HG02970 (cell line): ENCODE results near the gene DTX3L.
"Not testable (repeated sequence)": the region's sequence is repeated elsewhere in the genome, so short reads cannot be mapped to it uniquely, and the experiment has no call there.

Experiments
- ATAC-seq: cut with Tn5 transposase; IDR thresholded peaks from one replicate; pipeline ENCODE4 v1.9.1; 2021; ENCODE audit warnings: mild to moderate bottlenecking, moderate library complexity, moderate number of reproducible peaks; ENCODE audit not compliant: unreplicated experiment, low FRiP score

DTX3L gene

GRCh38 chr3:122560680-122561079, 3.5 kb upstream of the DTX3L start:
- ATAC-seq: no peak

DNA sequence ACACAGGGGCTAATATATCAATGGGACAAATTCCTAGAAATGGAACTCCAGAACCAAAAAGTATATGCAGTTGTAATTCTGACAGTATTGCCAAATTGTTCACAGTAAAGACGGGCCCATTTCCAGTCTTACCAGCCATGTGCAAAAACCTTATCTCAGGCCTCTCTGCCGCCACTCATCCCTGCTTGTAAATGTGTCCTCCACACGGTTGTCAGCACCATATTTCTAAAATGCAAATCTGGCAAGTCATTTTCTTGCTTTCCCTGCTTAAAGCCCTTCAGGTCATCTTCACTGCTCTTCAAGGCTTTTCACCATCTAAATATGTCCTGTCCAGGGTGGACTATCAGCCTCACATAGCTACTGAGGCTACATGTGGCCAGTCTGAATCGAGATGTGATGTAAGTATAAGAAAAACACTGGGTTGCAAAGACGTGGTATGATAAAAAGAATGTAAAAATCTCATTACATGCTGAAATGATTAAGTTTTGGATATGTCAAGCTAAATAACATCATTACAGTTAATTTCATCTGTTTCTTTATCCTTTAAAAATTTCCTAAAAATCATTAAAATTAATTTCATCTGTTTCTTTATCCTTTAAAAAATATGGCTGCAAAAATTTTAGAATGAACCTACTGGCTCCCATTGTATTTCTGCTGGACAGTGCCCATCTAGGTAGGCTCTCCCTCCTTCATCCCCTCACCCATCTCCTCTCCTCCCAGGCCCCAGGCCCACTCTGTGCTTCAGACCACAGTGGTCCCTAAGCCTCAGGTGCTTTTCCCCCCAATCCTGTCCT, 1.0 kb upstream of the DTX3L start:
- no peak for ATAC-seq

DNA sequence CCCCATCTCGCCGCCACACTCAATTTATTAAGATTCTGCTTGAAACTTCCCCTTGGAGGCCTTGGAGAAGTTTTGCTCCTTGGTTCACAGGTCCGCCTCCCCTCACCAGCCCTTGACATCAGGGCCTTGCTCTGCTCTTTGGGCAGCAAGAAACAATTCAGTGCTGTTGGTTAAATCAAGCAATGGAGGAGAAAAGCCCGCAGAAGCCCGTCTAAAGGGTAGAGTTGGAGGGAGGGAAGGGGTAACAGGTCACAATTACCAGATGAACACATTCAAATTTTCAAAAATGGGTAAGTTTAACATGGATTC, 467 bp upstream of the DTX3L start:
- ATAC-seq: no peak

- ATAC-seq: not testable (repeated sequence)
These were observed 4.0 kb downstream of the DTX3L start for GRCh38 chr3:122568131-122568530.

DNA sequence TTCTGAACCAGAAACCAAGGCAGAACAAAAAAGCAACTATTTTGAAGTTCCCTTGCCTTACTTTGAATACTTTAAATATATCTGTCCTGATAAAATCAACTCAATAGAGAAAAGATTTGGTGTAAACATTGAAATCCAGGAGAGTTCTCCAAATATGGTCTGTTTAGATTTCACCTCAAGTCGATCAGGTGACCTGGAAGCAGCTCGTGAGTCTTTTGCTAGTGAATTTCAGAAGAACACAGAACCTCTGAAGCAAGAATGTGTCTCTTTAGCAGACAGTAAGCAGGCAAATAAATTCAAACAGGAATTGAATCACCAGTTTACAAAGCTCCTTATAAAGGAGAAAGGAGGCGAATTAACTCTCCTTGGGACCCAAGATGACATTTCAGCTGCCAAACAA, 4.6 kb downstream of the DTX3L start:
- ATAC-seq: no peak

DNA sequence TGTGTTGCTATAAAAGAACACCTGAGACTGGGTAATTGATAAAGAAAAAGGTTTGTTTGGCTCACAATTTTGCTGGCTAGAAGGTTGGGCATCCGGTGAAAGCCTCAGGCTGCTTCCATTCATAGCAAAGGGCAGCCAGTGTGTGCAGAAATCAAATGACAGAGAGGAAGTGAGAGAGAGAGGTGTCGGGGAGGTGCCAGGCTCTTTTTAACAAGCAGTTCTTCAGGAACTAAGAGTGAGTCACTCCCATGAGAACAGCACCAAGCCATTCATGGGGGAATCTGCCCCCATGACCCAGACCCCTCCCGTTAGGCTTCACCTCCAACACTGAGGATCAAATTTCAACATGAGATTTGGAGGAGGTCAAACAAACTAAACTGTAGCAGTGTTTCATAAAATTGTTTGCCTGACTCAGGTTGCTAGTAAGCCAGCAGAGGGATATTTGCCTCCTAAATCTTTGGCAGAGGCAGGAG, 8.8 kb downstream of the DTX3L start:
- ATAC-seq: no peak

DNA sequence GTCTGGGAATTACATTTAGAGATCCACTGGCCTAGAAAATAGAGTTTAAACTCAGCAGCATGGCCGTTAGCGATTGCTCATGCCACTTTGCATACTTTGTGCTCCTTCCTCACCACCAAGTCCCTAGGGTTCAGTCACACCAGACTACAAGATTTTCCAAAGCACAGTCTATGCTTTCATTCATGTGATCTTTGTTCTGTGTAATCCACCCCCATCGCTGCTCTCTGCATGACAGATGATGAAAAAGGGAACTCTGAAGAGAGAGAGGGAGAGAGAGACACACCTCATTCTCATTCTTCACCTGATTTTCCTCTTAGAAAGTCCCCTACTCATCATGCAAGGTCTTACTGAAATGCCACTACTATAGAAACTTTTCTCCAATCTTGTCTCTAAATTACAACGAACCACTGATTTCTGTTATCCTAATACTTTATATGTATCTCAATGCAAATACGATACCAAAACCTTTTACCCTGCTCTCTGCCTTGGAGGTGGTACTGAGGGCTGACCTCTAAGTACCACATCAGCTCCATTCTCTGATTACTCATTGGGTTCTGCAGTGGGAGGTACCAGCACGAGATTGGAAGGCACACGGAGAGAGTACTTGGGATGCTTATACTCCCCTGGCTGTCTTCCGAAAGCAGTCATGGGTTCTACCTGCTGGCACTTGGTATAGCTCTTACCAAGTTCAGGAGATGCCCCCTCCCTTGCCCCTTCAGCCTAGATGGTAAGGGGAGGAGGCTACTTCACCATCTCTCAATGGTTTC, 12.2 kb downstream of the DTX3L start:
- peak; percentile 71 for ATAC-seq

- no peak for ATAC-seq
These were observed 13.4 kb downstream of the DTX3L start, which contains the start of gene PARP15 for GRCh38 chr3:122577409-122578031. PARP15 (plus strand) TSS chr3:122577650; CDS start chr3:122577668, 18 bp downstream.

- ATAC-seq: no peak
These were observed 14.1 kb downstream of the DTX3L start for GRCh38 chr3:122578069-122578740.

DNA sequence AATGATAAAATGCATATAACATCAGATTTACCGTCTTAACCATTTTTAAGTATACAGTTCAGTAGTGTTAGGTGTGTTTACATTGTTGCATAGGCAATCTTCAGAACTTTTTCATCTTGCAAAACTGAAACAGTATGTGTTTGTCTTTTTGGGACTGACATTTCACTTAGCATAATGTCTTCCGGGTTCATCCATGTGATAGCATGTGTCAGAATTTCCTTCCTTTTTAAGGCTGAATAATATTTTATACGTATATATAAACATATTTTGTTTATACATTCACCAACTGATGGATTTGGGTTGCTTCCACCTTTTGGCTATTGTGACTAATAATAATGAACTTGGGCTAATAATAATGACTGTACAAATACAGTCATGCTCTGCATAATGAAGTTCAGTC, 16.3 kb downstream of the DTX3L start:
- ATAC-seq: no peak

DNA sequence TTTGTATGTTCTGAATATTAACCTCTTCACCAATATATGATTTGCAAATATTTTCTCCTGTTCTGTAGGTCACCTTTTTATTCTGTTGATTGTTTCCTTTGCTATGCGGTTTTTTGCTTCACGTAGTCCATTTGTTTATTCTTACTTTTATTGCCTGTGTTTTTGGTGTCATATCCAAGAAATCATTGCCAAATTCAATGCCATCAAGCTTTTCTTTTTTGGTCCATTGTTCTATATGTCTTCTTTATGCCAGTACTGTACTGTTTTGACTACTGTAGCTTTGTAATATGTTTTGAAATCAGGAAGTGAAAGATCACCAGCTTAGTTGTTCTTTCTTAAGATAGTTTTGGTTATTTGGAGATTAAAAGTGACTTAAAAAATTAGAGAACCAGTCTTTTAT, 17.5 kb downstream of the DTX3L start:
- no peak for ATAC-seq

GRCh38 chr3:122582390-122582789, 18.3 kb downstream of the DTX3L start:
- no peak for ATAC-seq

DNA sequence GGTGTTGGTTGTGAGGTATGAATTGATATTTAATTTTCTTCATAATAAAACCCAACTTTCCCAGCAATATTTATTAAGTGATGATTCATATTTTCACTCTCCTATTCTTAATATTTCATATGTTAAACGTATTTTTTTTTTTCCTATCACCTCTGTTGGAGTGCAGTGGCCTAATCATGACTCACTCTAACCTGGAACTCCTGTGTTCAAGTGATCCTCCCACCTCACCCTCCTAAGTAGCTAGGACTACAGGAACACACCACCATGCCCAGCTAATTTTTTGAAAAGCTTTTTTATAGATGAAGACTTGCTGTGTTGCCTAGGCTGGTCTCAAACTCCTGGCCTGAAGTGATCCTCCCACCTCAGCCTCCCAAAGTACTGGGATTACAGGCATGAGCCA, 22.0 kb downstream of the DTX3L start:
- no peak for ATAC-seq

- ATAC-seq: no peak
These were observed 22.8 kb downstream of the DTX3L start for GRCh38 chr3:122586773-122587485.

- ATAC-seq: no peak
These were observed 23.4 kb downstream of the DTX3L start for GRCh38 chr3:122587572-122587971.

- ATAC-seq: no peak
These were observed 25.2 kb downstream of the DTX3L start for GRCh38 chr3:122589297-122589696.

GRCh38 chr3:122590610-122591009, 26.5 kb downstream of the DTX3L start:
- ATAC-seq: no peak

DNA sequence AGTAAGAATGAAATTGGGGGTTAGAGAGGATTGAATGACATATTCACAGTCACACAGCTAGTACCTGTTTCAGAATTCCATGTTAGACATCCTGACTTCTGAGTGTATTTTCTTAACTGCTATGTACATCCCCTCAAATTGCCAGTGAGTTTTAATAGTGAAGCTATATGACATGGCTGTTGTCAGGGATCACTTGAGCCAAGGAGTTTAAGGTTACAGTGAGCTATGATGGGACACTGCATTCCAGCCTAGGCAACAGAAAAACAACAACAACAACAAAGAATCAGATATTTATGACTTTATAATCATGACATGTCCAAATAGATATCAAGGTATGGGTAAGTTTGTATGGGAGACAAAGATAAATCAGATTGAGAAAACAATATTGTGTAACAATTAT, 29.9 kb downstream of the DTX3L start:
- ATAC-seq: no peak

DNA sequence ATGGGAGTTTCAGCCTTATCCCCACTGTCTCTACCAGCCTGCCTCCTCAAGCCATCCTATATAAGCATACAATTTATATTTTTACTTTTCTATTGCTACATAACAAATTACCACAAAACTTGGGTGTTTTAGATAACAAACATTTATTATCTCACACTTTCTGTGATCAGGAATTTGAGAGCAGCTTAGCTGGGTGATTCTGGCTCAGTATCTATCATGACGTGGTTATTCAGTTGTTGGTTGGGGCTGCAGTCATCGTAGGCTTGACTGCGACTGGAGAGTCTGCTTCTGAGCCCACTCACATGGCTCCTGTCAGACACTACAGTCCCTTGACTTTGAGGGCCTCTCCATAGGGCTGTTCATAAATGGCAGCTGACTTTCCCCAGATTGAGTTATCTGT, 34.0 kb downstream of the DTX3L start:
- no peak for ATAC-seq

GRCh38 chr3:122598556-122598955, 34.4 kb downstream of the DTX3L start:
- no peak for ATAC-seq
